Mucosa of stomach (tissue), 1 donor: ENCODE results near the gene NR1H3.

Experiments used
- H3K27me3 ChIP-seq: one replicate; pipeline ENCODE4 v1.7.0; 2013; ENCODE audit warnings: mild to moderate bottlenecking, low read length; ENCODE audit not compliant: control insufficient read depth, insufficient read depth
- H3K36me3 ChIP-seq: one replicate; pipeline ENCODE4 v1.7.0; 2013; ENCODE audit warnings: low read length; ENCODE audit not compliant: control insufficient read depth, insufficient read depth
- H3K4me1 ChIP-seq: one replicate; pipeline ENCODE4 v1.7.0; 2013; ENCODE audit warnings: mild to moderate bottlenecking, low read length; ENCODE audit not compliant: control insufficient read depth, insufficient read depth
- H3K4me3 ChIP-seq: one replicate; pipeline ENCODE4 v1.7.0; 2013; ENCODE audit warnings: low read length
- H3K9ac ChIP-seq: one replicate; pipeline ENCODE4 v1.7.0; 2013; ENCODE audit warnings: mild to moderate bottlenecking, low read length, moderate library complexity
- H3K9me3 ChIP-seq: one replicate; pipeline ENCODE4 v1.7.0; 2013; ENCODE audit warnings: mild to moderate bottlenecking, low read length, moderate library complexity; ENCODE audit not compliant: control insufficient read depth
- donor health status: Pancreatic carcinoma.

Gene NR1H3

GRCh38 chr11:47247502-47247901 is 10.3 kb upstream of the NR1H3 start:
- H3K4me3 ChIP-seq: no peak overlapping the region
- no peaks in the 10 kb centered on the region for H3K9me3 ChIP-seq
- H3K9ac ChIP-seq: no peak overlapping the region
- peaks cover 20% of the 10 kb centered on the region for H3K4me1 ChIP-seq
- no peaks in the 10 kb centered on the region for H3K27me3 ChIP-seq
- H3K36me3 ChIP-seq: peaks cover 7% of the 10 kb centered on the region

- Histone ChIP-seq H3K4me3 (peak overlapping the region; percentile 91), H3K27me3 (no peaks in the 10 kb centered on the region), H3K4me1 (peaks cover 20% of the 10 kb centered on the region), H3K36me3 (peaks cover 7% of the 10 kb centered on the region), H3K9ac (peak overlapping the region; percentile 81), H3K9me3 (no peaks in the 10 kb centered on the region)
Measured at GRCh38 chr11:47248304-47248663, 9.5 kb upstream of the NR1H3 start.

GRCh38 chr11:47248664-47249377 is 9.0 kb upstream of the NR1H3 start, which contains the start of gene ACP2:
Gene ACP2 (minus strand): TSS chr11:47248814. CDS start chr11:47248789, 25 bp downstream.
- Histone ChIP-seq H3K4me3 (peak within 1 kb of the TSS; percentile 91), H3K4me1 (peaks cover 20% of the 10 kb centered on the region), H3K27me3 (no peaks in the 10 kb centered on the region), H3K9me3 (no peaks in the 10 kb centered on the region), H3K36me3 (peaks cover 7% of the 10 kb centered on the region), H3K9ac (peak within 1 kb of the TSS; percentile 81)

GRCh38 chr11:47249378-47249715 is 8.4 kb upstream of the NR1H3 start:
- H3K9ac ChIP-seq: peak overlapping the region; percentile 81
- peak overlapping the region; percentile 91 for H3K4me3 ChIP-seq
- no peaks in the 10 kb centered on the region for H3K9me3 ChIP-seq
- peaks cover 7% of the 10 kb centered on the region for H3K36me3 ChIP-seq
- H3K4me1 ChIP-seq: peaks cover 20% of the 10 kb centered on the region
- no peaks in the 10 kb centered on the region for H3K27me3 ChIP-seq

GRCh38 chr11:47251751-47252150 is 6.0 kb upstream of the NR1H3 start:
- Histone ChIP-seq H3K36me3 (no peaks in the 10 kb centered on the region), H3K4me1 (peaks cover 27% of the 10 kb centered on the region), H3K27me3 (no peaks in the 10 kb centered on the region), H3K9me3 (no peaks in the 10 kb centered on the region), H3K4me3 (no peak overlapping the region), H3K9ac (no peak overlapping the region)

- Histone ChIP-seq H3K36me3 (no peaks in the 10 kb centered on the region), H3K27me3 (no peaks in the 10 kb centered on the region), H3K9me3 (no peaks in the 10 kb centered on the region), H3K4me1 (peaks cover 33% of the 10 kb centered on the region), H3K4me3 (no peak overlapping the region), H3K9ac (no peak overlapping the region)
Measured at GRCh38 chr11:47253660-47254059, 4.1 kb upstream of the NR1H3 start.

GRCh38 chr11:47254386-47254785 is 3.4 kb upstream of the NR1H3 start:
- Histone ChIP-seq H3K4me1 (peaks cover 38% of the 10 kb centered on the region), H3K36me3 (no peaks in the 10 kb centered on the region), H3K4me3 (no peak overlapping the region), H3K9me3 (no peaks in the 10 kb centered on the region), H3K9ac (no peak overlapping the region), H3K27me3 (no peaks in the 10 kb centered on the region)

- no peaks in the 10 kb centered on the region for H3K27me3 ChIP-seq
- H3K9me3 ChIP-seq: no peaks in the 10 kb centered on the region
- peaks cover 40% of the 10 kb centered on the region for H3K4me1 ChIP-seq
- no peak overlapping the region for H3K9ac ChIP-seq
- no peak overlapping the region for H3K4me3 ChIP-seq
- H3K36me3 ChIP-seq: no peaks in the 10 kb centered on the region
Measured at GRCh38 chr11:47256374-47256773, 1.4 kb upstream of the NR1H3 start.

GRCh38 chr11:47257177-47257516 is 649 bp upstream of the NR1H3 start:
- H3K27me3 ChIP-seq: no peaks in the 10 kb centered on the region
- peaks cover 40% of the 10 kb centered on the region for H3K4me1 ChIP-seq
- no peaks in the 10 kb centered on the region for H3K36me3 ChIP-seq
- peak overlapping the region; percentile 68 for H3K9ac ChIP-seq
- H3K9me3 ChIP-seq: no peaks in the 10 kb centered on the region
- peak overlapping the region; percentile 1 for H3K4me3 ChIP-seq

- peak overlapping the region; percentile 68 for H3K9ac ChIP-seq
- H3K4me1 ChIP-seq: peaks cover 40% of the 10 kb centered on the region
- H3K36me3 ChIP-seq: no peaks in the 10 kb centered on the region
- peak overlapping the region; percentile 1 for H3K4me3 ChIP-seq
- H3K27me3 ChIP-seq: no peaks in the 10 kb centered on the region
- H3K9me3 ChIP-seq: no peaks in the 10 kb centered on the region
Measured at GRCh38 chr11:47258317-47258902, 614 bp downstream of the NR1H3 start.

- peak overlapping the region; percentile 10 for H3K4me3 ChIP-seq
- H3K9ac ChIP-seq: peak overlapping the region; percentile 62
Measured at GRCh38 chr11:47259232-47259977, 1.6 kb downstream of the NR1H3 start.

GRCh38 chr11:47260366-47260765 is 2.6 kb downstream of the NR1H3 start:
- H3K36me3 ChIP-seq: no peaks in the 10 kb centered on the region
- H3K4me1 ChIP-seq: peaks cover 50% of the 10 kb centered on the region
- no peaks in the 10 kb centered on the region for H3K27me3 ChIP-seq
- H3K9ac ChIP-seq: no peak overlapping the region
- no peaks in the 10 kb centered on the region for H3K9me3 ChIP-seq
- no peak overlapping the region for H3K4me3 ChIP-seq

More at GRCh38 chr11:47259232-47259977, 1.6 kb downstream of the NR1H3 start:
- Histone ChIP-seq H3K36me3 (no peaks in the 10 kb centered on the region), H3K27me3 (no peaks in the 10 kb centered on the region), H3K9me3 (no peaks in the 10 kb centered on the region), H3K4me1 (peaks cover 48% of the 10 kb centered on the region)
